Airway epithelial cell (primary cell): ENCODE data around the gene KANSL3. TPM values are rescaled to one million over a fixed set of nuclear protein-coding genes. Genes with fewer than 3 reads are reported as not detected.

ENCODE experiments used
- total RNA-seq: library from RNA; depleted of rRNA; stranded (reverse); fragments of >200 nt; gene quantifications from 2 replicates; pipeline ENCODE4 v1.2.3, GENCODE V29; 2015

Gene KANSL3
- total RNA-seq: 14.3 and 18.1 TPM in 2 replicates

DNA sequence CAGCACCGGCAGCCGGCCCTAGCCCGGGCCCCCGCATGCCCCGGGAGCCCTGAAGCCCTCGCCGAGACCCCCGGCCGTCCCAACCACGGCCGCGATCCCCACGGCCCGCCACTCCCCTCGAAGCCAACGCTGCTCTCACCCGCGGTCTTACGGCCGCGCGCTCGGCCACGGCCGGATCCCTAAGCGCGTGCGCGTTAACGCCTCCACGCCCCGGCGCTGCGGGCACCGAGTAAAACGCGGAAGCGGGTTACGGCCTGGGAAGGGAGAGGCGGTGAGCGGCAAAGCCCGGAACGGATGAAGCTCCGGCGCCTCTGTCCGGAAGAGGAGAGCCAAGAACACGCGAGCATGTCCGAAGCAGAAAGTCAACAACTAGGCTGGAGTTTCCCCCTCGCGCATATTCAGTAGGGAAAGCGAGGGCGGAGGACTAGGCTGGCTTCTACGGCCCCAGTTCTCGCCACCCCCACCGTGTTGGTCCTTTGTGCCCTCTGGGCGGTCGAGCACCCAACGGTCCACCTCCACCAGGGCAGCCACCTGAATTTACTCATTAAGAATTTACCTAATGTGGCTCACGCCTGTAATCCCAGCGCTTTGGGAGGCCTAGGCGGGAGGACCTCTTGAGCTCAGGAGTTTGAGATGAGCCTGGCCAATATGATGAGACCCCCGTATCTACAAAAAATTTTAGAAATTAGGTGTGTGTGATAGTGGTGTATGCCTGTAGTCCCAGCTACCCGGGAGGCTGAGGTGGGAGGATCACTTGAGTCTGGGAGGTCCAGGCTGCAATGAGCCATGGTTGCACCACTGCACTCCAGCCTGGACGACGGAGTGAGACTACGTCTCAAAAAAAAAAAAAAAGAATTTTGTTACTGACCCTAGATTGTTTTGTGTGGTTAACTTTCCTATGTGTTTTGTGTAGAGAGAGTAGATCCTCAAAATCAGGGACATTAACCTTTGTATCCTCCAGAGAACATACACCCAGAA lies at the start of gene KANSL3:
TSS of gene KANSL3 (minus strand) at position 169 of the 978 bp plus-strand sequence. CDS start 1,177 bp downstream, outside the sequence.

DNA sequence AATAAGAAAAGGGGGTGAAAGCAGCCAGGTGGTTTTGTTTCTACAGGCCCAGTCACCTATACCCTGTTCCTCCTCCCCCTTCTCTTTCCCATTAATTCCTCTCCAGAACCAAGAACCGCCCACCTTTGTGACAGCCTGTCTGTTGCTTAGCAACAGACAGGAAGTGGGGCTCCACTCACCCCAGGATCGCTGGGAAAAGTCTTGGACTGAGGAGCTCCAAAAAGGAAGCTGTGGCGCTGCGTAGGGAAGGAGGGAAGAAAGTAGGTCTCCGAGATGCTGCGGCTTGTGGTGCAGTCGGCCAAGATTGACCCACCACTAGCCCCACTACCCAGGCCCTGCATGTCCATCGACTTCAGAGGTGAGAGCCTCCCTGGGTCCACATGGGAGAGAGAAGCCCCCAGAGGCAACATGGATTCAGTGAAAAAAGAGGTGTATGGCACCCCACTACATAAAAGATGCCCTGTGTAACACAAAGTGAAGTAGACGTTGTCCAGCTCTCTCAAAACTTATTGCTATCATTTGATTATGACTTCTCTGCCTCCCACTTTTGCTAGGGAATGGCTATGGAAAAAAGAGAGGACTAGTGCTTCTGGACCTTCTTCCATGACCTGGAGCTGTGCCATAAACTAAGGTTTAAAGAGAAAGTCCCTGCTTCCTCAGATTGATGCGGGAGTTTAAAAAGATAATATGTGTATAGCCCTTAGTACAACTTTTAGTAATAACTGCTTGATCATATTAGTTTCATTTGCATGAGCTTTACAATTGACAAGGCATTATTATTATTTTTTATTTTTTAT lies 4.7 kb upstream of the KANSL3 start, which contains the start of gene FER1L5:
TSS of gene FER1L5 (plus strand) at position 201 of the 797 bp plus-strand sequence. CDS start at position 274, 73 bp downstream.

Other genes starting within 250 kb of the KANSL3 start
- gene NEURL3, start 133.0 kb downstream of the KANSL3 start, total RNA-seq: not detected in 2 replicates
- 5.4 and 5.9 TPM in 2 replicates for gene ARID5A, start 101.6 kb downstream of the KANSL3 start, total RNA-seq
- gene FER1L5, start 4.5 kb upstream of the KANSL3 start, total RNA-seq: 0.21 TPM in 1 of 2 replicates, not detected in the other
- gene LMAN2L, start 101.8 kb upstream of the KANSL3 start, total RNA-seq: 12.8 and 13.1 TPM in 2 replicates
- 5.3 and 6.1 TPM in 2 replicates for gene CNNM4, start 122.6 kb upstream of the KANSL3 start, total RNA-seq
- 4.7 TPM in 2 replicates for gene CNNM3, start 178.0 kb upstream of the KANSL3 start, total RNA-seq
- 0.28 and 0.56 TPM in 2 replicates for gene ANKRD23, start 205.7 kb upstream of the KANSL3 start, total RNA-seq
- 20.9 and 24.8 TPM in 2 replicates for gene ANKRD39, start 219.7 kb upstream of the KANSL3 start, total RNA-seq
- 15.2 and 16.6 TPM in 2 replicates for gene SEMA4C, start 231.8 kb upstream of the KANSL3 start, total RNA-seq